ENCODE results near the gene IL17REL. TPM values are rescaled to one million over a fixed set of nuclear protein-coding genes. Genes with fewer than 3 reads are reported as not detected.

IL17REL gene
- total RNA-seq, 2 donors from 2014 or later, result 0.15 TPM; not detected in 1

GRCh38 chr22:50015451-50016307 lies 3.1 kb upstream of the IL17REL start:
- Histone ChIP-seq H3K36me3 (ENCODE audit: control insufficient read depth, insufficient read depth, low read length) (no peaks in the 10 kb centered on the region), H3K27ac (ENCODE audit: low read depth, low read length) (no peak overlapping the region), H3K9ac (ENCODE audit: extremely low read depth, low read length, poor library complexity, severe bottlenecking) (no peak overlapping the region), H3K27me3 (ENCODE audit: control insufficient read depth, insufficient read depth, low read length, poor library complexity, severe bottlenecking) (peaks cover 68% of the 10 kb centered on the region), H3K9me3 (ENCODE audit: control insufficient read depth, low read length) (no peaks in the 10 kb centered on the region), H3K4me1 (ENCODE audit: control insufficient read depth, insufficient read depth, low read length) (no peaks in the 10 kb centered on the region), H3K4me3 (ENCODE audit: low read length) (no peak overlapping the region)
- WGBS, 2 experiments (ENCODE audit: insufficient coverage in 1 of 2, insufficient read length in 1 of 2), result 72 to 85% methylated on average over 4 to 23 of the region's 30 CpGs
- peak; percentile 46 for DNase-seq
- Mint-ChIP-seq H3K36me3 (ENCODE audit: low read depth) (no peaks in the 10 kb centered on the region), H3K4me1 (no peaks in the 10 kb centered on the region), H3K9me3 (no peaks in the 10 kb centered on the region), H3K27ac (no peak overlapping the region), H3K4me3 (no peak overlapping the region), H3K27me3 (ENCODE audit: insufficient read depth) (peaks cover 37% of the 10 kb centered on the region)
- TF ChIP-seq, protein P1, sequence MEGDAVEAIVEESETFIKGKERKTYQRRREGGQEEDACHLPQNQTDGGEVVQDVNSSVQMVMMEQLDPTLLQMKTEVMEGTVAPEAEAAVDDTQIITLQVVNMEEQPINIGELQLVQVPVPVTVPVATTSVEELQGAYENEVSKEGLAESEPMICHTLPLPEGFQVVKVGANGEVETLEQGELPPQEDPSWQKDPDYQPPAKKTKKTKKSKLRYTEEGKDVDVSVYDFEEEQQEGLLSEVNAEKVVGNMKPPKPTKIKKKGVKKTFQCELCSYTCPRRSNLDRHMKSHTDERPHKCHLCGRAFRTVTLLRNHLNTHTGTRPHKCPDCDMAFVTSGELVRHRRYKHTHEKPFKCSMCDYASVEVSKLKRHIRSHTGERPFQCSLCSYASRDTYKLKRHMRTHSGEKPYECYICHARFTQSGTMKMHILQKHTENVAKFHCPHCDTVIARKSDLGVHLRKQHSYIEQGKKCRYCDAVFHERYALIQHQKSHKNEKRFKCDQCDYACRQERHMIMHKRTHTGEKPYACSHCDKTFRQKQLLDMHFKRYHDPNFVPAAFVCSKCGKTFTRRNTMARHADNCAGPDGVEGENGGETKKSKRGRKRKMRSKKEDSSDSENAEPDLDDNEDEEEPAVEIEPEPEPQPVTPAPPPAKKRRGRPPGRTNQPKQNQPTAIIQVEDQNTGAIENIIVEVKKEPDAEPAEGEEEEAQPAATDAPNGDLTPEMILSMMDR (conservative IDR thresholded peaks at IDR 0.05), result no peak

DNA sequence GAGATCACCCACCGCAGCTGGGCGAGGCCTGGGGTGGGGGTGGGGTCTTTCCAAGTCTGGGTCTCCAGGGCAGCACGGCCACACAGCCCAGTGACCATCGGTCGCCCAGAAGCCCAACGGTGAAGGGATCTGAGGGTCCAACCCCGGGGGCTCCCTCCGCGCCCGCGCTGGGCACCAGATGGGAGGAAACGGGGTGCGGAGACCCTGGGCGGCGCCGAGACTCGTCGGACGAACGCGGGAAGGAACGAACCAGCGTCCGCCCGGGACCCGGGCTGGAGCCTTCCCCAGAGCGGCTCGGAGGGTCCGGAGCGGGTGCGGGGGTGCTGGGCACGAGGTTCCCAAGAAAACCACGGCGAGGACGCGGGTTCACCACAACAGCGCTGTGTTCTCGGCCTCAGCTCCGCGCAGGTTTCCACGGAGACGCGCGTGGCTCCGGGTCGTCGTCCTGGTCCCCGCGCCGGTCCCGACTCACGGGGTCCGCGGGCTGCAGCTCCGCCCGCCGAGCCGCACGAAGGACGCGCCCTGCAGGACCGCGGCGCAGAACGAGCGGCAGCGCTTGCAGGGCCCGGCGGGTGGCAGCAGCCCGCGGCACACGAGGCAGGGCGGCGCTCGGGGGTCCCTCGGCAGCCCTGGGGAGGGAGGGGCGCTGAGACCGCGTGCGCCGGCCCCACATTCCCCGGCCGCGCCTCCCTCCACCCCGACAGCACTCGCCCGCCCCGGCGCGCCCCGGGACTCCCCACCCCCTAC lies 2.3 kb upstream of the IL17REL start:
- H3K27me3 ChIP-seq (ENCODE audit: control insufficient read depth, insufficient read depth, low read length, poor library complexity, severe bottlenecking), result peaks cover 75% of the 10 kb centered on the region
- no peaks in the 10 kb centered on the region for H3K36me3 ChIP-seq (ENCODE audit: control insufficient read depth, insufficient read depth, low read length)
- DNase-seq, result peak; percentile 50
- no peak overlapping the region for H3K4me3 ChIP-seq (ENCODE audit: low read length)
- 12 to 13% methylated on average over 40 to 76 of the region's 91 CpGs for WGBS, 2 experiments (ENCODE audit: insufficient coverage in 1 of 2, insufficient read length in 1 of 2)
- H3K9me3 Mint-ChIP-seq, result no peaks in the 10 kb centered on the region
- H3K4me1 Mint-ChIP-seq, result no peaks in the 10 kb centered on the region
- H3K9ac ChIP-seq (ENCODE audit: extremely low read depth, low read length, poor library complexity, severe bottlenecking), result no peak overlapping the region
- no peaks in the 10 kb centered on the region for H3K36me3 Mint-ChIP-seq (ENCODE audit: low read depth)
- peaks cover 39% of the 10 kb centered on the region for H3K27me3 Mint-ChIP-seq (ENCODE audit: insufficient read depth)
- no peak overlapping the region for H3K27ac Mint-ChIP-seq
- no peak overlapping the region for H3K27ac ChIP-seq (ENCODE audit: low read depth, low read length)
- no peaks in the 10 kb centered on the region for H3K9me3 ChIP-seq (ENCODE audit: control insufficient read depth, low read length)
- TF ChIP-seq, protein P1 (conservative IDR thresholded peaks at IDR 0.05), result no peak
- H3K4me1 ChIP-seq (ENCODE audit: control insufficient read depth, insufficient read depth, low read length), result no peaks in the 10 kb centered on the region
- H3K4me3 Mint-ChIP-seq, result no peak overlapping the region

GRCh38 chr22:50014053-50014501 lies 1.5 kb upstream of the IL17REL start:
- no peak overlapping the region for H3K27ac ChIP-seq (ENCODE audit: low read depth, low read length)
- no peaks in the 10 kb centered on the region for H3K4me1 ChIP-seq (ENCODE audit: control insufficient read depth, insufficient read depth, low read length)
- no peak overlapping the region for H3K9ac ChIP-seq (ENCODE audit: extremely low read depth, low read length, poor library complexity, severe bottlenecking)
- H3K27me3 Mint-ChIP-seq (ENCODE audit: insufficient read depth), result peaks cover 39% of the 10 kb centered on the region
- TF ChIP-seq, protein P1 (conservative IDR thresholded peaks at IDR 0.05), result no peak
- peaks cover 71% of the 10 kb centered on the region for H3K27me3 ChIP-seq (ENCODE audit: control insufficient read depth, insufficient read depth, low read length, poor library complexity, severe bottlenecking)
- H3K36me3 Mint-ChIP-seq (ENCODE audit: low read depth), result no peaks in the 10 kb centered on the region
- 62 to 78% methylated on average over 8 to 16 of the region's 16 CpGs for WGBS, 2 experiments (ENCODE audit: insufficient coverage in 1 of 2, insufficient read length in 1 of 2)
- no peaks in the 10 kb centered on the region for H3K9me3 Mint-ChIP-seq
- H3K4me1 Mint-ChIP-seq, result no peaks in the 10 kb centered on the region
- H3K36me3 ChIP-seq (ENCODE audit: control insufficient read depth, insufficient read depth, low read length), result no peaks in the 10 kb centered on the region
- H3K9me3 ChIP-seq (ENCODE audit: control insufficient read depth, low read length), result no peaks in the 10 kb centered on the region
- no peak overlapping the region for H3K27ac Mint-ChIP-seq
- DNase-seq, result no peak
- no peak overlapping the region for H3K4me3 Mint-ChIP-seq
- H3K4me3 ChIP-seq (ENCODE audit: low read length), result no peak overlapping the region
